Thyroid gland (tissue), 4 donors: ENCODE data around the gene TK1.

ENCODE experiments used
- POLR2A ChIP-seq, 2 donors: fragments of 450-650 bp; IDR thresholded peaks; one replicate each; pipeline ENCODE4 v1.6.1; 2017; ENCODE audit warnings: antibody characterized with exemption in 2 of 2, mild to moderate bottlenecking in 2 of 2, moderate library complexity in 1 of 2
- TF ChIP-seq, protein P1 (sequence below), 6 experiments: fragments of 200-600 bp in 3 of 6; fragments of 450-650 bp in 3 of 6; sonication (generic) in 3 of 6; IDR thresholded peaks; one replicate each; pipeline ENCODE4 v1.5.1; 2016 to 2019; ENCODE audit warnings: antibody characterized with exemption in 6 of 6, mild to moderate bottlenecking in 2 of 6, inconsistent platforms in 1 of 6, moderate library complexity in 1 of 6

DNA sequence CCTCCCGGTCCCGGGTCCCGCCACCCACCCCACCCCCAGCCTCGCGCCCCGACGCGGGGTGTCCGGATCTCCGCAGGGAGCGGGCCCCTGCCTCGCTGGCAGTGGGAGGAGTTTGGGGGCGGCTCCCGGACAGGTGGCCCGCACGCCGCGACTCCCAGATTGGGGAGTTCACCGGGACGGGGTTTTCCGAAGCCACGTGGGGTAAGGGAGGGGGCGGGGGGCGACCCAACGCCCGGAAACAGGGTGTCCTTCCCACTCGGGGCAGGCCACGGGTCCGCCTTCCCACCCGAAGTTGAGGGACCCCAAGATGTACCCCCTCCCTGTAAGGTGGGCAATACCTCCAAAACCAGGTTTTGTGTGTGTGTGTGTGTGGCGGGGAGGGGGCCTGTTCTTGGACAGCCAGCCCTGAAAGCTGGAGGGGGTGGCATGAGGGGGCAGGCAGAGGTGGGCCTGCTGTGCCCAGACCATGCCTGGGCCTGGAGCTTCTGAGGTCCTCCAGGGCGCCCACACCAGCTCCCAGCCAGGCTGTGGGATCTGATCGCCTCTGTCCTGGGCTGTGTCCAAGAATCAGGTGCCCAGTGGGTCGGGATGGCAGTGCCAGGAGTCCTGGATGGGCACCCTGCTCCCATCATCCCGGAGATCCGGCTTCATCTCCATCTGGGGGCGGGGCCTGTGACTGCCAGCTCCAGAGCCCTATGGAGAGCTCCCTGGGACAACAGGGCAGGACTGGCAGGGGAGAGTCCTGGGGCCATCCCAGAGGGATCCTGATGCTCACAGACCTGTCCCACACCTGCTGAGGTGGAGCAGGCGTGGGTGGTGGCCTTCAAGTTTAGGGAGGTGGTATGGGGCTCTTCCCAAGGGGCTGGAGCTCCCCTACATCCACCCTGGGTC lies 17.7 kb downstream of the TK1 start:
- TF ChIP-seq, protein P1, sequence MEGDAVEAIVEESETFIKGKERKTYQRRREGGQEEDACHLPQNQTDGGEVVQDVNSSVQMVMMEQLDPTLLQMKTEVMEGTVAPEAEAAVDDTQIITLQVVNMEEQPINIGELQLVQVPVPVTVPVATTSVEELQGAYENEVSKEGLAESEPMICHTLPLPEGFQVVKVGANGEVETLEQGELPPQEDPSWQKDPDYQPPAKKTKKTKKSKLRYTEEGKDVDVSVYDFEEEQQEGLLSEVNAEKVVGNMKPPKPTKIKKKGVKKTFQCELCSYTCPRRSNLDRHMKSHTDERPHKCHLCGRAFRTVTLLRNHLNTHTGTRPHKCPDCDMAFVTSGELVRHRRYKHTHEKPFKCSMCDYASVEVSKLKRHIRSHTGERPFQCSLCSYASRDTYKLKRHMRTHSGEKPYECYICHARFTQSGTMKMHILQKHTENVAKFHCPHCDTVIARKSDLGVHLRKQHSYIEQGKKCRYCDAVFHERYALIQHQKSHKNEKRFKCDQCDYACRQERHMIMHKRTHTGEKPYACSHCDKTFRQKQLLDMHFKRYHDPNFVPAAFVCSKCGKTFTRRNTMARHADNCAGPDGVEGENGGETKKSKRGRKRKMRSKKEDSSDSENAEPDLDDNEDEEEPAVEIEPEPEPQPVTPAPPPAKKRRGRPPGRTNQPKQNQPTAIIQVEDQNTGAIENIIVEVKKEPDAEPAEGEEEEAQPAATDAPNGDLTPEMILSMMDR (IDR thresholded peaks at IDR 0.05): no peak
- no peak for TF ChIP-seq POLR2A (IDR thresholded peaks at IDR 0.05)
